ENCODE measurements around the gene GPC6.

DNA sequence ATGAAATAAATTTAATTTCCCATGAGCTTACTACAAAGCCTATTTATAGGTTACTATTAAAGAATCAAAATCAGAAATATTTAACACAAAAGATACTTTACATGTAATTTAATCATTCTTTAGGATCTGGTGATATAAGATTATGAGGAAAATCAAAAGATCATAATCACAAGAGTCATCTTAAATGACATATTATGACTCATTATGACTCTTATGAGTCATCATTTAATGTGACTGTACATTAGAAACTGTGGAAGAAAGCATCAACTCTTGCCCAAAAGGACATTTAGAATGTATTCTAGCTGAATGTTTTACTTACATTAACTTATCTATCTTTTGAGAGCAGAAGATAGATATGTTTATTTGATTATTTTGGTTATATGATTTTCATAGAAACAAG lies 794.2 kb downstream of the GPC6 start:
- no peak for TF ChIP-seq POLR2AphosphoS5 (IDR thresholded peaks at IDR 0.05; ENCODE audit: low read depth, low read length)
- TF ChIP-seq, protein P1, sequence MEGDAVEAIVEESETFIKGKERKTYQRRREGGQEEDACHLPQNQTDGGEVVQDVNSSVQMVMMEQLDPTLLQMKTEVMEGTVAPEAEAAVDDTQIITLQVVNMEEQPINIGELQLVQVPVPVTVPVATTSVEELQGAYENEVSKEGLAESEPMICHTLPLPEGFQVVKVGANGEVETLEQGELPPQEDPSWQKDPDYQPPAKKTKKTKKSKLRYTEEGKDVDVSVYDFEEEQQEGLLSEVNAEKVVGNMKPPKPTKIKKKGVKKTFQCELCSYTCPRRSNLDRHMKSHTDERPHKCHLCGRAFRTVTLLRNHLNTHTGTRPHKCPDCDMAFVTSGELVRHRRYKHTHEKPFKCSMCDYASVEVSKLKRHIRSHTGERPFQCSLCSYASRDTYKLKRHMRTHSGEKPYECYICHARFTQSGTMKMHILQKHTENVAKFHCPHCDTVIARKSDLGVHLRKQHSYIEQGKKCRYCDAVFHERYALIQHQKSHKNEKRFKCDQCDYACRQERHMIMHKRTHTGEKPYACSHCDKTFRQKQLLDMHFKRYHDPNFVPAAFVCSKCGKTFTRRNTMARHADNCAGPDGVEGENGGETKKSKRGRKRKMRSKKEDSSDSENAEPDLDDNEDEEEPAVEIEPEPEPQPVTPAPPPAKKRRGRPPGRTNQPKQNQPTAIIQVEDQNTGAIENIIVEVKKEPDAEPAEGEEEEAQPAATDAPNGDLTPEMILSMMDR (IDR thresholded peaks at IDR 0.05 in 2 of 3, conservative IDR thresholded peaks at IDR 0.05 in 1 of 3; ENCODE audit: borderline replicate concordance in 1 of 3, insufficient read depth in 1 of 3, low read depth in 2 of 3, low read length in 2 of 3): no peak
- TF ChIP-seq CEBPB (IDR thresholded peaks at IDR 0.05; ENCODE audit: low read depth): no peak
- no peak for TF ChIP-seq EZH2 (IDR thresholded peaks at IDR 0.05)
- TF ChIP-seq ZFX (IDR thresholded peaks at IDR 0.05): no peak
- no peak for TF ChIP-seq RAD21 (IDR thresholded peaks at IDR 0.05; ENCODE audit: low read depth)
- TF ChIP-seq, protein P2, sequence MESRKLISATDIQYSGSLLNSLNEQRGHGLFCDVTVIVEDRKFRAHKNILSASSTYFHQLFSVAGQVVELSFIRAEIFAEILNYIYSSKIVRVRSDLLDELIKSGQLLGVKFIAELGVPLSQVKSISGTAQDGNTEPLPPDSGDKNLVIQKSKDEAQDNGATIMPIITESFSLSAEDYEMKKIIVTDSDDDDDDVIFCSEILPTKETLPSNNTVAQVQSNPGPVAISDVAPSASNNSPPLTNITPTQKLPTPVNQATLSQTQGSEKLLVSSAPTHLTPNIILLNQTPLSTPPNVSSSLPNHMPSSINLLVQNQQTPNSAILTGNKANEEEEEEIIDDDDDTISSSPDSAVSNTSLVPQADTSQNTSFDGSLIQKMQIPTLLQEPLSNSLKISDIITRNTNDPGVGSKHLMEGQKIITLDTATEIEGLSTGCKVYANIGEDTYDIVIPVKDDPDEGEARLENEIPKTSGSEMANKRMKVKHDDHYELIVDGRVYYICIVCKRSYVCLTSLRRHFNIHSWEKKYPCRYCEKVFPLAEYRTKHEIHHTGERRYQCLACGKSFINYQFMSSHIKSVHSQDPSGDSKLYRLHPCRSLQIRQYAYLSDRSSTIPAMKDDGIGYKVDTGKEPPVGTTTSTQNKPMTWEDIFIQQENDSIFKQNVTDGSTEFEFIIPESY (IDR thresholded peaks at IDR 0.05; ENCODE audit: extremely low read depth, insufficient replicate concordance, low read length): no peak
- no peak for TF ChIP-seq EZH2phosphoT487 (IDR thresholded peaks at IDR 0.05; ENCODE audit: borderline replicate concordance)
- TF ChIP-seq SRF (IDR thresholded peaks at IDR 0.05; ENCODE audit: low read depth): no peak
- no peak for TF ChIP-seq POLR2A (IDR thresholded peaks at IDR 0.05; ENCODE audit: borderline replicate concordance, extremely low read depth, insufficient read depth, insufficient read length)
- no peak for TF ChIP-seq EGR1 (IDR thresholded peaks at IDR 0.05; ENCODE audit: low read depth)
- TF ChIP-seq, protein P3, sequence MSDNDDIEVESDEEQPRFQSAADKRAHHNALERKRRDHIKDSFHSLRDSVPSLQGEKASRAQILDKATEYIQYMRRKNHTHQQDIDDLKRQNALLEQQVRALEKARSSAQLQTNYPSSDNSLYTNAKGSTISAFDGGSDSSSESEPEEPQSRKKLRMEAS (IDR thresholded peaks at IDR 0.05): no peak
- TF ChIP-seq, protein P4, sequence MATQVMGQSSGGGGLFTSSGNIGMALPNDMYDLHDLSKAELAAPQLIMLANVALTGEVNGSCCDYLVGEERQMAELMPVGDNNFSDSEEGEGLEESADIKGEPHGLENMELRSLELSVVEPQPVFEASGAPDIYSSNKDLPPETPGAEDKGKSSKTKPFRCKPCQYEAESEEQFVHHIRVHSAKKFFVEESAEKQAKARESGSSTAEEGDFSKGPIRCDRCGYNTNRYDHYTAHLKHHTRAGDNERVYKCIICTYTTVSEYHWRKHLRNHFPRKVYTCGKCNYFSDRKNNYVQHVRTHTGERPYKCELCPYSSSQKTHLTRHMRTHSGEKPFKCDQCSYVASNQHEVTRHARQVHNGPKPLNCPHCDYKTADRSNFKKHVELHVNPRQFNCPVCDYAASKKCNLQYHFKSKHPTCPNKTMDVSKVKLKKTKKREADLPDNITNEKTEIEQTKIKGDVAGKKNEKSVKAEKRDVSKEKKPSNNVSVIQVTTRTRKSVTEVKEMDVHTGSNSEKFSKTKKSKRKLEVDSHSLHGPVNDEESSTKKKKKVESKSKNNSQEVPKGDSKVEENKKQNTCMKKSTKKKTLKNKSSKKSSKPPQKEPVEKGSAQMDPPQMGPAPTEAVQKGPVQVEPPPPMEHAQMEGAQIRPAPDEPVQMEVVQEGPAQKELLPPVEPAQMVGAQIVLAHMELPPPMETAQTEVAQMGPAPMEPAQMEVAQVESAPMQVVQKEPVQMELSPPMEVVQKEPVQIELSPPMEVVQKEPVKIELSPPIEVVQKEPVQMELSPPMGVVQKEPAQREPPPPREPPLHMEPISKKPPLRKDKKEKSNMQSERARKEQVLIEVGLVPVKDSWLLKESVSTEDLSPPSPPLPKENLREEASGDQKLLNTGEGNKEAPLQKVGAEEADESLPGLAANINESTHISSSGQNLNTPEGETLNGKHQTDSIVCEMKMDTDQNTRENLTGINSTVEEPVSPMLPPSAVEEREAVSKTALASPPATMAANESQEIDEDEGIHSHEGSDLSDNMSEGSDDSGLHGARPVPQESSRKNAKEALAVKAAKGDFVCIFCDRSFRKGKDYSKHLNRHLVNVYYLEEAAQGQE (IDR thresholded peaks at IDR 0.05; ENCODE audit: low read depth): no peak
- TF ChIP-seq JUND (IDR thresholded peaks at IDR 0.05): no peak
